ENCODE measurements around the gene FOXN3. TPM values are rescaled to one million over a fixed set of nuclear protein-coding genes. Genes with fewer than 3 reads are reported as not detected.

FOXN3 gene
- total RNA-seq, 1 experiment from 2014 or later = 125 TPM

GRCh38 chr14:89320381-89321000 is 96.5 kb downstream of the FOXN3 start:
- H3K27ac ChIP-seq (ENCODE audit: insufficient read length, low read depth, low read length) = no peak overlapping the region
- no peak overlapping the region for H2BK20ac ChIP-seq (ENCODE audit: low read depth, low read length, poor library complexity, severe bottlenecking)
- no peak overlapping the region for H4K5ac ChIP-seq (ENCODE audit: insufficient read length, low read depth, low read length)
- no peaks in the 10 kb centered on the region for H3K23me2 ChIP-seq (ENCODE audit: insufficient read length, low read depth, low read length, poor library complexity, severe bottlenecking)
- no peaks in the 10 kb centered on the region; the same call in 1 of the 2 replicates for H3K4me1 ChIP-seq (ENCODE audit: insufficient read depth, low read length)
- H3K27me3 Mint-ChIP-seq (ENCODE audit: low read depth) = no peaks in the 10 kb centered on the region
- no peak overlapping the region for H3K4ac ChIP-seq (ENCODE audit: low read depth, low read length)
- H3K4me2 ChIP-seq (ENCODE audit: insufficient read depth, insufficient read length, low read length) = no peak overlapping the region
- WGBS (ENCODE audit: extremely low coverage, insufficient read length, low lambda C conversion rate) = no CpG with 5 or more reads among the region's 6 CpGs
- no peak overlapping the region for H2BK5ac ChIP-seq (ENCODE audit: insufficient read length, low read length)
- no peak overlapping the region for H3K9ac ChIP-seq (ENCODE audit: extremely low read depth, insufficient read length, low read length)
- H3K79me1 ChIP-seq (ENCODE audit: insufficient read depth, low read depth, low read length, poor library complexity, severe bottlenecking) = peaks cover 13% of the 10 kb centered on the region
- no peak overlapping the region for H3K18ac ChIP-seq (ENCODE audit: insufficient read length, low read depth, low read length)
- no peak overlapping the region for H2AFZ ChIP-seq (ENCODE audit: low read length)
- H3K27ac Mint-ChIP-seq = peak overlapping the region in 1 of 3 experiments; percentile 34; a peak in 1 of 7 replicates
- H4K91ac ChIP-seq (ENCODE audit: insufficient read length, low read depth, low read length) = no peak overlapping the region
- no peak overlapping the region for H3K56ac ChIP-seq (ENCODE audit: insufficient read length, low read depth, low read length)
- no peak overlapping the region for H2BK12ac ChIP-seq (ENCODE audit: insufficient read length, low read depth, low read length)
- no peak overlapping the region for H3K23ac ChIP-seq (ENCODE audit: insufficient read length, low read depth, low read length)
- no peak overlapping the region for H3T11ph ChIP-seq (ENCODE audit: low read length)
- no peak for TF ChIP-seq CTCF (conservative IDR thresholded peaks at IDR 0.05)
- H3K4me3 Mint-ChIP-seq = no peak overlapping the region
- no peak for DNase-seq
- peaks cover 9% of the 10 kb centered on the region for H3K9me3 ChIP-seq (ENCODE audit: control insufficient read depth, low read depth, low read length)
- H3K4me1 Mint-ChIP-seq = peaks cover 21 to 27% of the 10 kb centered on the region in 2 experiments
- no peak overlapping the region for H2BK120ac ChIP-seq (ENCODE audit: low read depth, low read length, poor library complexity, severe bottlenecking)
- H4K8ac ChIP-seq (replicated peaks; ENCODE audit: insufficient read length, low read depth, low read length) = no peak overlapping the region
- H3K36me3 Mint-ChIP-seq (ENCODE audit: insufficient read depth in 1 of 3, low read depth in 3 of 3) = peaks cover 60 to 80% (median 71%) of the 10 kb centered on the region in 3 experiments
- no peak overlapping the region for H2AK5ac ChIP-seq (ENCODE audit: insufficient read length, low read length)
- H3K9me3 Mint-ChIP-seq = peaks cover 22 to 33% of the 10 kb centered on the region in 2 experiments
- no peaks in the 10 kb centered on the region for H3K27me3 ChIP-seq (ENCODE audit: insufficient read depth, low read length)
- H2BK15ac ChIP-seq (ENCODE audit: low read depth, low read length) = no peak overlapping the region; the same call in 1 of the 2 replicates
- peaks cover 32% of the 10 kb centered on the region; the same call in 1 of the 2 replicates for H3K79me2 ChIP-seq (ENCODE audit: insufficient read depth, low read length)
- H4K20me1 ChIP-seq (ENCODE audit: control insufficient read depth, insufficient read depth, insufficient read length) = no peaks in the 10 kb centered on the region
- no peak overlapping the region for H3K14ac ChIP-seq (ENCODE audit: insufficient read depth, low read length)
